Measurements from ENCODE around the gene LAMA1. TPM values are rescaled to one million over a fixed set of nuclear protein-coding genes. Genes with fewer than 3 reads are reported as not detected.

Gene LAMA1
- total RNA-seq, 4 donors from 2014 or later: 1.1 to 4.6 (median 1.3) TPM

DNA sequence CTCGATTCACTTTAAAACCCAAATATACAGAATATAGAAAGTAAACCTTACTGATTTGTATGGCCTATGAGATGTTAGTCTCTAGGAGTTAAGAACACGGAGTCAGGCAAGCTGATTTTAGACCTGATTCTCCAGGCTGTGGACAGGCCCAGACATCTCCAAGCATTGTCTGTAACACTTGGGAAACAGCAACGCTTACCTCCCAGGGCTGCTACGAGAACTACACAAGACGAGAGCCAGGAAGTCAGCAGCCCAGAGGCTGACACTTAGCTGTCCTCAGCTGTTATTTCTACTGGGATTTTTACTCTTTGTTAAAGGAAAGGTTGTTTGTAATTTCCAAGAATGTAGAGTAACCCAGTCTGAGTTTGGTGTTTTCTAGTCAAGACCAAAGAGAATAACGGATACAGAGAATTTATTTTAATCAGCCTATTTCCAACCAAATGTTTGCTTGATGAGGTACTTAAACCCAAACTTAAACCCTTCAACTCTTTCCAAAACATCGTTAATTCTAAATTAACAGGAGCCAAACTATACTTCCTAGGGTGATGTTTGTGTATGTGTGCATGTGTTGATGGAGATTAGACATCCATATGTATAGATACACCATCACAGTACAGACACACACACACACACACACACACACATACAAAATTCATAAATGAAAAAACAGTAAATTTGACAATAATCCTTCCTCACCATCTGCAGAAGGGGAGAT lies 123.4 kb downstream of the LAMA1 start:
- no peak for TF ChIP-seq CTCF (IDR thresholded peaks at IDR 0.05; ENCODE audit: low read depth)

GRCh38 chr18:6992761-6993160 lies 124.8 kb downstream of the LAMA1 start:
- no peak for TF ChIP-seq CTCF (IDR thresholded peaks at IDR 0.05; ENCODE audit: low read depth)

- TF ChIP-seq CTCF (IDR thresholded peaks at IDR 0.05; ENCODE audit: low read depth): no peak
These were observed 134.2 kb downstream of the LAMA1 start for GRCh38 chr18:6983366-6983765.

- no peak for TF ChIP-seq CTCF (IDR thresholded peaks at IDR 0.05; ENCODE audit: low read depth)
These were observed 135.2 kb downstream of the LAMA1 start for GRCh38 chr18:6982398-6982797.

GRCh38 chr18:6980363-6980762 lies 137.2 kb downstream of the LAMA1 start:
- TF ChIP-seq CTCF (IDR thresholded peaks at IDR 0.05; ENCODE audit: low read depth): no peak

GRCh38 chr18:6979954-6980353 lies 137.6 kb downstream of the LAMA1 start:
- no peak for TF ChIP-seq CTCF (IDR thresholded peaks at IDR 0.05; ENCODE audit: low read depth)

GRCh38 chr18:6976935-6977334 lies 140.7 kb downstream of the LAMA1 start:
- no peak for TF ChIP-seq CTCF (IDR thresholded peaks at IDR 0.05; ENCODE audit: low read depth)
